Activated naive CD4-positive, alpha-beta T cell treated with anti-CD3 and anti-CD28 coated beads, Interleukin-2, amount 50 U/mL, for 72 hours (primary cell): ENCODE results near the gene CFAP53. TPM values are rescaled to one million over a fixed set of nuclear protein-coding genes. Genes with fewer than 3 reads are reported as not detected.
A peak's percentile ranks its signal among the peaks of the same experiment; 100 is the strongest.
"Not testable (repeated sequence)": the region's sequence is repeated elsewhere in the genome, so short reads cannot be mapped to it uniquely, and the experiment has no call there.

Experiments used
- ATAC-seq, 2 donors: fragments of 150-1000 bp; cut with Tn5 transposase; 2 replicates each; pipeline ENCODE4 v1.10.0; 2021; ENCODE audit warnings: mild to moderate bottlenecking in 2 of 2, moderate library complexity in 2 of 2
- DNase-seq, 2 donors: peaks; one replicate each; pipeline ENCODE4 v3.0.0; 2021 to 2022; ENCODE audit warnings: low spot score in 2 of 2
- H3K27ac Mint-ChIP-seq, 2 donors: one replicate each; pipeline ENCODE4 v1.8.0; 2022; ENCODE audit warnings: mild to moderate bottlenecking in 2 of 2, mixed read lengths in 2 of 2
- H3K36me3 Mint-ChIP-seq, 2 donors: one replicate each; pipeline ENCODE4 v1.8.0; 2022; ENCODE audit warnings: mixed read lengths in 2 of 2
- H3K9me3 Mint-ChIP-seq, 2 donors: one replicate each; pipeline ENCODE4 v1.8.0; 2022; ENCODE audit warnings: mixed read lengths in 2 of 2
- total RNA-seq, 2 donors: library from RNA; stranded (reverse); gene quantifications; one replicate each; pipeline ENCODE4 v1.2.3, GENCODE V29; 2022

CFAP53 gene
- total RNA-seq, 2 donors from 2014 or later, result 0.82 to 2.2 TPM

GRCh38 chr18:50281295-50281971, 15.1 kb upstream of the CFAP53 start, which contains the start of gene MBD1:
MBD1 (minus strand) TSS chr18:50281523; CDS start chr18:50279992, 1,531 bp downstream.
- Mint-ChIP-seq H3K27ac (peak within 1 kb of the TSS; percentile 95 to 97), H3K9me3 (no peaks in the 10 kb centered on the region), H3K36me3 (peaks cover 43 to 52% of the 10 kb centered on the region in 2 donors)
- peak; percentile 91 to 92 for ATAC-seq
- DNase-seq, result peak; percentile 90 to 98

- ATAC-seq, result no peak
- Mint-ChIP-seq H3K9me3 (no peaks in the 10 kb centered on the region), H3K27ac (peak overlapping the region; percentile 95 to 97), H3K36me3 (peaks cover 43 to 54% of the 10 kb centered on the region in 2 donors)
- DNase-seq, result no peak
Measured at GRCh38 chr18:50280707-50281294, 14.5 kb upstream of the CFAP53 start.

- H3K27ac Mint-ChIP-seq, result peak overlapping the region; percentile 95 to 97
- H3K9me3 Mint-ChIP-seq, result no peaks in the 10 kb centered on the region
- H3K36me3 Mint-ChIP-seq, result peaks cover 47 to 55% of the 10 kb centered on the region in 2 donors
Measured at GRCh38 chr18:50279752-50280151, 13.5 kb upstream of the CFAP53 start.

GRCh38 chr18:50277942-50278341, 11.6 kb upstream of the CFAP53 start:
- no peak for DNase-seq
- Mint-ChIP-seq H3K9me3 (no peaks in the 10 kb centered on the region), H3K27ac (no peak overlapping the region), H3K36me3 (peaks cover 52 to 54% of the 10 kb centered on the region in 2 donors)
- no peak for ATAC-seq

More at GRCh38 chr18:50279752-50280151, 13.5 kb upstream of the CFAP53 start:
- DNase-seq (no peak), ATAC-seq (no peak)

GRCh38 chr18:50276452-50276851, 10.2 kb upstream of the CFAP53 start:
- no peaks in the 10 kb centered on the region for H3K9me3 Mint-ChIP-seq
- DNase-seq, result no peak
- peaks cover 45 to 62% of the 10 kb centered on the region in 2 donors for H3K36me3 Mint-ChIP-seq
- no peak for ATAC-seq
- no peak overlapping the region for H3K27ac Mint-ChIP-seq

GRCh38 chr18:50275503-50276036, 9.3 kb upstream of the CFAP53 start:
- no peaks in the 10 kb centered on the region for H3K9me3 Mint-ChIP-seq
- peaks cover 37 to 58% of the 10 kb centered on the region in 2 donors for H3K36me3 Mint-ChIP-seq

GRCh38 chr18:50274941-50275340, 8.6 kb upstream of the CFAP53 start:
- H3K36me3 Mint-ChIP-seq, result peaks cover 30 to 53% of the 10 kb centered on the region in 2 donors
- no peak for ATAC-seq
- no peak overlapping the region for H3K27ac Mint-ChIP-seq
- DNase-seq, result no peak
- H3K9me3 Mint-ChIP-seq, result no peaks in the 10 kb centered on the region

More at GRCh38 chr18:50275503-50276036, 9.3 kb upstream of the CFAP53 start:
- DNase-seq (no peak), ATAC-seq (no peak)
- no peak overlapping the region for H3K27ac Mint-ChIP-seq

GRCh38 chr18:50274044-50274442, 7.7 kb upstream of the CFAP53 start:
- peaks cover 25 to 55% of the 10 kb centered on the region in 2 donors for H3K36me3 Mint-ChIP-seq
- H3K9me3 Mint-ChIP-seq, result no peaks in the 10 kb centered on the region
- DNase-seq (no peak), ATAC-seq (no peak)
- H3K27ac Mint-ChIP-seq, result peak overlapping the region in 1 of 2 donors; percentile 60

GRCh38 chr18:50273203-50274043, 7.1 kb upstream of the CFAP53 start:
- H3K27ac Mint-ChIP-seq, result no peak overlapping the region
- no peak for ATAC-seq
- DNase-seq, result no peak
- H3K9me3 Mint-ChIP-seq, result no peaks in the 10 kb centered on the region
- peaks cover 23 to 53% of the 10 kb centered on the region in 2 donors for H3K36me3 Mint-ChIP-seq

- no peak for DNase-seq
- Mint-ChIP-seq H3K27ac (no peak overlapping the region), H3K36me3 (peaks cover 23 to 53% of the 10 kb centered on the region in 2 donors), H3K9me3 (no peaks in the 10 kb centered on the region)
- ATAC-seq, result no peak
Measured at GRCh38 chr18:50272568-50272967, 6.3 kb upstream of the CFAP53 start.

GRCh38 chr18:50268022-50268747, 1.9 kb upstream of the CFAP53 start:
- Mint-ChIP-seq H3K36me3 (peaks cover 8 to 21% of the 10 kb centered on the region in 2 donors), H3K27ac (peak overlapping the region; percentile 14 to 53), H3K9me3 (no peaks in the 10 kb centered on the region)
- ATAC-seq, result peak; percentile 79 to 87
- peak; percentile 75 to 87 for DNase-seq

- DNase-seq (no peak), ATAC-seq (no peak)
- Mint-ChIP-seq H3K36me3 (no peaks in the 10 kb centered on the region), H3K27ac (no peak overlapping the region), H3K9me3 (no peaks in the 10 kb centered on the region)
Measured at GRCh38 chr18:50262977-50263376, 3.3 kb downstream of the CFAP53 start.

- ATAC-seq, result no peak
- no peak for DNase-seq
- H3K36me3 Mint-ChIP-seq, result peaks cover 0 to 8% of the 10 kb centered on the region in 2 donors
- no peaks in the 10 kb centered on the region for H3K9me3 Mint-ChIP-seq
- H3K27ac Mint-ChIP-seq, result no peak overlapping the region
Measured at GRCh38 chr18:50250935-50251334, 15.4 kb downstream of the CFAP53 start.

- DNase-seq, result no peak
- no peaks in the 10 kb centered on the region for H3K9me3 Mint-ChIP-seq
- peaks cover 0 to 8% of the 10 kb centered on the region in 2 donors for H3K36me3 Mint-ChIP-seq
- no peak for ATAC-seq
- no peak overlapping the region for H3K27ac Mint-ChIP-seq
Measured at GRCh38 chr18:50249576-50249975, 16.7 kb downstream of the CFAP53 start.

GRCh38 chr18:50247561-50247960, 18.7 kb downstream of the CFAP53 start:
- ATAC-seq, result no peak
- H3K9me3 Mint-ChIP-seq, result no peaks in the 10 kb centered on the region
- DNase-seq, result no peak
- H3K27ac Mint-ChIP-seq, result no peak overlapping the region
- H3K36me3 Mint-ChIP-seq, result peaks cover 0 to 11% of the 10 kb centered on the region in 2 donors

- Mint-ChIP-seq H3K36me3 (peaks cover 12 to 20% of the 10 kb centered on the region in 2 donors), H3K9me3 (peaks cover 15% of the 10 kb centered on the region in 2 donors)
- not testable (repeated sequence) for DNase-seq, H3K27ac Mint-ChIP-seq, ATAC-seq
Measured at GRCh38 chr18:50241768-50242167, 24.5 kb downstream of the CFAP53 start.
